ENCODE data around the gene PIK3C2B. TPM values are rescaled to one million over a fixed set of nuclear protein-coding genes. Genes with fewer than 3 reads are reported as not detected.

The PIK3C2B gene
- total RNA-seq, 1 experiment from 2014 or later = 17.4 TPM

DNA sequence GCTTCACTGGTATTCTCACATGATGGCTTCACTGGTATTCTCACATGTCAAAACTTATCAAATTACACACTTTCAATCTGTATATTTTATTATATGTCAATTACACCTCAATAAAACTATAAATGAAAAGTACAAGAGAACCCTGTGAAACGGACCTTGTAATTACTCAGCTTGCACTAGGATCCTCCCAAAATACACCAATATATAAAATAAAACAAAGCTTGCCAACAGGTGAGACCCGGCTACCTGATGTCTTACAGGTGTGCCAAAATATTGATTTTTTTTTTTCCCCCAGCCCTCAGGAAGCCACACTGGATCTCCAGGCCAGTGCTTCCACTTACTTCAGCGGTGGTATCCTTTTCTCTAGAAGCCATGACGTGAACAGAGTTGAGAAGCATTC lies 22.9 kb downstream of the PIK3C2B start:
- no peaks in the 10 kb centered on the region for H4K20me1 ChIP-seq (ENCODE audit: insufficient read depth)
- H3K27ac ChIP-seq (ENCODE audit: low read depth, low read length) = no peak overlapping the region
- ATAC-seq = no peak
- no peak overlapping the region for H3K9ac ChIP-seq (ENCODE audit: low read length)
- no peak overlapping the region for H3K4me2 ChIP-seq (ENCODE audit: low read length)
- H3K4me1 ChIP-seq (ENCODE audit: control insufficient read depth in 1 of 2, insufficient read depth in 2 of 2, low read length in 2 of 2) = peaks cover 0 to 3% of the 10 kb centered on the region in 2 experiments; a peak in 2 of 4 replicates
- H3K27me3 ChIP-seq (ENCODE audit: insufficient read depth, low read length) = no peaks in the 10 kb centered on the region
- intact Hi-C loops (cut with micrococcal nuclease) = no loop called here
- ChIA-PET RAD21 (ENCODE audit: low non-redundant PET in 1 of 2, low total read pairs in 2 of 2, uncharacterized antibody in 2 of 2, unreplicated experiment in 2 of 2) (no interaction called here), CTCF (no interaction called here), POLR2A (no interaction called here)
- H3K36me3 ChIP-seq (ENCODE audit: control insufficient read depth in 1 of 2, insufficient read depth in 2 of 2, low read length in 2 of 2) = no peaks in the 10 kb centered on the region
- no peaks in the 10 kb centered on the region for H3K79me2 ChIP-seq (ENCODE audit: insufficient read depth, low read length)
- no peak for DNase-seq (ENCODE audit: low read depth, low spot score)
- no peak overlapping the region for H2AFZ ChIP-seq (ENCODE audit: low read depth, low read length, poor library complexity, severe bottlenecking)
- no peak for TF ChIP-seq MAX (IDR thresholded peaks at IDR 0.05)
- no peak for TF ChIP-seq SIN3A (IDR thresholded peaks at IDR 0.05; ENCODE audit: low read depth)
- no peak for TF ChIP-seq CEBPB (IDR thresholded peaks at IDR 0.05; ENCODE audit: low read depth)
- TF ChIP-seq ZBTB33 (IDR thresholded peaks at IDR 0.05; ENCODE audit: extremely low read depth, insufficient replicate concordance, low read length) = no peak
- no peak for TF ChIP-seq ELF1 (IDR thresholded peaks at IDR 0.05; ENCODE audit: borderline replicate concordance, low read depth)
- no peak for TF ChIP-seq YY1 (IDR thresholded peaks at IDR 0.05; ENCODE audit: extremely low read depth, insufficient replicate concordance, low read depth, low read length)
- TF ChIP-seq EZH2 (IDR thresholded peaks at IDR 0.05) = no peak
- TF ChIP-seq TCF7L2 (IDR thresholded peaks at IDR 0.05; ENCODE audit: borderline replicate concordance, extremely low read depth, insufficient read depth, insufficient read length) = no peak
- no peak for TF ChIP-seq POLR2A (IDR thresholded peaks at IDR 0.05; ENCODE audit: borderline replicate concordance, extremely low read depth, insufficient read depth, insufficient read length)
- no TSS peak for BruUV-seq (replicated peaks)
- H3K4me3 ChIP-seq (replicated peaks in 1 of 2; ENCODE audit: low read depth in 1 of 2, low read length in 2 of 2) = no peak overlapping the region
- no peaks in the 10 kb centered on the region for H3K9me3 ChIP-seq (ENCODE audit: control insufficient read depth in 1 of 2, insufficient read depth in 1 of 2, low read depth in 1 of 2, low read length in 2 of 2)
- H3K9me2 ChIP-seq (ENCODE audit: insufficient read depth) = no peaks in the 10 kb centered on the region
